Measurements from ENCODE around the gene ARFRP1. TPM values are rescaled to one million over a fixed set of nuclear protein-coding genes. Genes with fewer than 3 reads are reported as not detected.

Gene ARFRP1
- total and polyA plus RNA-seq, 8 donors: 13.9 to 47.7 (median 22.8) TPM

- FAIRE-seq (no peak), DNase-seq (peak in 5 of 6 donors; percentile 9 to 83 (median 33)), ATAC-seq (peak in 1 of 4 donors; percentile 1)
- Histone ChIP-seq H3K4me3 (peak overlapping the region; percentile 62 to 97 (median 77)), H3K27me3 (no peaks in the 10 kb centered on the region), H3K36me3 (peaks cover 4 to 9% (median 5%) of the 10 kb centered on the region in 3 donors), H3K27ac (peak overlapping the region in 3 of 4 donors; percentile 71 to 73 (median 72)), H3K9me3 (no peaks in the 10 kb centered on the region), H3K4me1 (peaks cover 0 to 16% (median 6%) of the 10 kb centered on the region in 3 donors)
- intact Hi-C loops (cut with DNase I): no loop called here
- TF ChIP-seq CTCF (IDR thresholded peaks at IDR 0.05): no peak
- WGBS, 2 donors: 18 to 20% methylated on average over 57 to 67 of the region's 67 CpGs
Observed at GRCh38 chr20:63708301-63709148, 749 bp upstream of the ARFRP1 start.

DNA sequence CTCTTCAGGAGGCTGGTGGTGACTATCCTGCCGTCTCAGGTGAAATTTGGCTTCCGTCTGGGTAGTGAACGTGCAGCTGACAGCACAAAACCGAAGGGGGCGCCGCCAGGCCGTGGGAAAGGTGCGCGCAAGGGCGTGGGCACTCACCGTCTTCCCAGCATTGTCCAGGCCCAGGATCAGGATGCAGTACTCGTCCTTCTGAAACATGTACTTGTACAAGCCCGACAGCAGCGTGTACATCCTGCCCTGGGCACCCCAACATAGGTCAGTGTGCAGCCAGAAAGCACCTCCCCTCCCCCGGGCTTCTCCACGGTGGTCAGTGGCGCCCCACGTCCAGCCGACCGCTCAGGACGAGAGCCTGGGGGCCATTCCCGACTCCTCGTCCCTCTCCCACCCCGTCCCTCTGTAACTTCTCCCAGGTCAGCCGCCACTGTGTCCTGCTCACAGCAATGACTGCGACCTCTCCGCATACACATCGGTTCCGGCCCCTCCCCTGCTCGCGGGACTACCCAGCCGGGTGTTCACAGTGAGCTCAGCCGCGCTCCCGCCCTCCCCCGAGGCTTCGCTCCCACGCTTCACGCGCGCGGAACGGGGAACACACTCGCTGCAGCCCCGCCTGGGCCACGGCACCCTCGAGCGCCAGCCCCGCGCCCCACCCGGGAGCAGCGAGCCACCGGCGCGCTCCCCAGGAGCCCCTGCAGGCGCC, 771 bp downstream of the ARFRP1 start:
- Histone ChIP-seq H3K36me3 (peaks cover 2 to 7% (median 3%) of the 10 kb centered on the region in 3 donors), H3K4me1 (peaks cover 0 to 16% (median 6%) of the 10 kb centered on the region in 3 donors), H3K27ac (peak overlapping the region; percentile 67 to 73 (median 72)), H3K27me3 (no peaks in the 10 kb centered on the region), H3K4me3 (peak overlapping the region; percentile 62 to 97 (median 77)), H3K9me3 (no peaks in the 10 kb centered on the region)
- intact Hi-C loops (cut with DNase I): no loop called here
- TF ChIP-seq CTCF (IDR thresholded peaks at IDR 0.05): no peak
- DNase-seq (peak; percentile 33 to 82 (median 49)), FAIRE-seq (no peak), ATAC-seq (peak; percentile 26 to 44 (median 34))
- WGBS, 2 donors: 2 to 3% methylated on average over 50 to 56 of the region's 56 CpGs

- Histone ChIP-seq H3K27ac (no peak overlapping the region), H3K27me3 (no peaks in the 10 kb centered on the region), H3K4me3 (peak overlapping the region in 2 of 4 donors; percentile 62 to 97), H3K36me3 (peaks cover 0 to 7% (median 0%) of the 10 kb centered on the region in 3 donors), H3K9me3 (no peaks in the 10 kb centered on the region), H3K4me1 (peaks cover 0 to 16% (median 6%) of the 10 kb centered on the region in 3 donors)
- intact Hi-C loops (cut with DNase I): no loop called here
- DNase-seq (peak in 1 of 6 donors; percentile 19), FAIRE-seq (no peak), ATAC-seq (no peak)
- 57 to 71% methylated on average over 12 of the region's 12 CpGs for WGBS, 2 donors
- TF ChIP-seq CTCF (IDR thresholded peaks at IDR 0.05): no peak
Observed at GRCh38 chr20:63706027-63706695, 1.6 kb downstream of the ARFRP1 start.

- Histone ChIP-seq H3K9me3 (no peaks in the 10 kb centered on the region), H3K27ac (no peak overlapping the region), H3K4me1 (peaks cover 0 to 16% (median 6%) of the 10 kb centered on the region in 3 donors), H3K36me3 (peaks cover 0 to 7% (median 0%) of the 10 kb centered on the region in 3 donors), H3K27me3 (no peaks in the 10 kb centered on the region), H3K4me3 (no peak overlapping the region)
- ATAC-seq: no peak
- intact Hi-C loops (cut with DNase I): no loop called here
- TF ChIP-seq CTCF (IDR thresholded peaks at IDR 0.05): no peak
- WGBS, 2 donors: 85 to 92% methylated on average over 8 of the region's 8 CpGs
- peak in 1 of 6 donors; percentile 15 for DNase-seq
- no peak for FAIRE-seq
Observed at GRCh38 chr20:63705232-63706026, 2.3 kb downstream of the ARFRP1 start.

Measured in pancreas (tissue), 10 donors.